ENCODE data around the gene EIF3I. TPM values are rescaled to one million over a fixed set of nuclear protein-coding genes. Genes with fewer than 3 reads are reported as not detected.
A peak's percentile ranks its signal among the peaks of the same experiment; 100 is the strongest.

The EIF3I gene
- total RNA-seq, 1 experiment from 2014 or later = 294 TPM

- H3K9me3 ChIP-seq (ENCODE audit: control insufficient read depth, insufficient read depth, low read depth, low read length) = no peaks in the 10 kb centered on the region
- DNase-seq (ENCODE audit: low read depth, low spot score) = no peak
- TF ChIP-seq TCF7L2 (IDR thresholded peaks at IDR 0.05; ENCODE audit: low read depth, low read length) (no peak), SIN3A (IDR thresholded peaks at IDR 0.05; ENCODE audit: borderline replicate concordance, insufficient read depth, low read depth, low read length) (no peak), POLR2AphosphoS5 (IDR thresholded peaks at IDR 0.05; ENCODE audit: low read depth, low read length) (no peak), REST (IDR thresholded peaks at IDR 0.05; ENCODE audit: insufficient read depth in 1 of 2, low read depth in 2 of 2, low read length in 1 of 2) (no peak), CTCF (IDR thresholded peaks at IDR 0.05) (no peak)
- intact Hi-C loops (cut with micrococcal nuclease; ENCODE audit: unreplicated experiment) = no loop called here
- peaks cover 29% of the 10 kb centered on the region for H3K4me1 ChIP-seq (ENCODE audit: control insufficient read depth, insufficient read depth, low read length)
- H3K27ac ChIP-seq (ENCODE audit: low read length) = peak overlapping the region; percentile 97
- H3K27me3 ChIP-seq (ENCODE audit: control insufficient read depth, insufficient read depth, low read length) = no peaks in the 10 kb centered on the region
- CTCF ChIA-PET = no interaction called here
- peak overlapping the region; percentile 77 to 93 for H3K4me3 ChIP-seq (ENCODE audit: low read depth in 2 of 2, low read length in 2 of 2)
- POLR2A ChIA-PET = interaction anchor here (0.6 to 1.0 kb wide), 2 partner anchors 57 to 69 kb away, joined by 3 to 8 read pairs; no protein-coding TSS in a partner anchor
- no peaks in the 10 kb centered on the region for H3K36me3 ChIP-seq (ENCODE audit: control insufficient read depth, insufficient read depth, low read length)
- BruUV-seq (replicated peaks) = no TSS peak
- in situ Hi-C loops (cut with HindIII; ENCODE audit: low pct_unique_long_range_greater_than_20kb, low sequenced_read_pairs) = no loop called here
- no peak for ATAC-seq
These were observed 43.6 kb upstream of the EIF3I start for GRCh38 chr1:32178380-32179192.

- POLR2A ChIA-PET = interaction anchor here (0.6 to 1.2 kb wide), 3 partner anchors 18 to 70 kb away, joined by 3 to 8 read pairs (median 5); no protein-coding TSS in a partner anchor
- CTCF ChIA-PET = no interaction called here
- Histone ChIP-seq H3K4me1 (ENCODE audit: control insufficient read depth, insufficient read depth, low read length) (peaks cover 29% of the 10 kb centered on the region), H3K27ac (ENCODE audit: low read length) (peak overlapping the region; percentile 97), H3K27me3 (ENCODE audit: control insufficient read depth, insufficient read depth, low read length) (no peaks in the 10 kb centered on the region), H3K4me3 (ENCODE audit: low read depth in 2 of 2, low read length in 2 of 2) (peak overlapping the region; percentile 77 to 93), H3K9me3 (ENCODE audit: control insufficient read depth, insufficient read depth, low read depth, low read length) (no peaks in the 10 kb centered on the region), H3K36me3 (ENCODE audit: control insufficient read depth, insufficient read depth, low read length) (no peaks in the 10 kb centered on the region)
- DNase-seq (ENCODE audit: low read depth, low spot score) (no peak), ATAC-seq (peak; percentile 53)
- in situ Hi-C loops (cut with HindIII; ENCODE audit: low pct_unique_long_range_greater_than_20kb, low sequenced_read_pairs) = no loop called here
- TF ChIP-seq CTCF (IDR thresholded peaks at IDR 0.05) (no peak), TCF7L2 (IDR thresholded peaks at IDR 0.05; ENCODE audit: low read depth, low read length) (no peak), REST (IDR thresholded peaks at IDR 0.05; ENCODE audit: insufficient read depth in 1 of 2, low read depth in 2 of 2, low read length in 1 of 2) (no peak), SIN3A (IDR thresholded peaks at IDR 0.05; ENCODE audit: borderline replicate concordance, insufficient read depth, low read depth, low read length) (no peak), POLR2AphosphoS5 (IDR thresholded peaks at IDR 0.05; ENCODE audit: low read depth, low read length) (no peak)
- BruUV-seq (replicated peaks) = no TSS peak
- intact Hi-C loops (cut with micrococcal nuclease; ENCODE audit: unreplicated experiment) = no loop called here
These were observed 43.1 kb upstream of the EIF3I start for GRCh38 chr1:32179193-32179442.
